ENCODE data around the gene SLC22A23. TPM values are rescaled to one million over a fixed set of nuclear protein-coding genes. Genes with fewer than 3 reads are reported as not detected.

Gene SLC22A23
- total RNA-seq, 4 donors from 2014 or later = 7.6 to 13.1 (median 9.5) TPM

DNA sequence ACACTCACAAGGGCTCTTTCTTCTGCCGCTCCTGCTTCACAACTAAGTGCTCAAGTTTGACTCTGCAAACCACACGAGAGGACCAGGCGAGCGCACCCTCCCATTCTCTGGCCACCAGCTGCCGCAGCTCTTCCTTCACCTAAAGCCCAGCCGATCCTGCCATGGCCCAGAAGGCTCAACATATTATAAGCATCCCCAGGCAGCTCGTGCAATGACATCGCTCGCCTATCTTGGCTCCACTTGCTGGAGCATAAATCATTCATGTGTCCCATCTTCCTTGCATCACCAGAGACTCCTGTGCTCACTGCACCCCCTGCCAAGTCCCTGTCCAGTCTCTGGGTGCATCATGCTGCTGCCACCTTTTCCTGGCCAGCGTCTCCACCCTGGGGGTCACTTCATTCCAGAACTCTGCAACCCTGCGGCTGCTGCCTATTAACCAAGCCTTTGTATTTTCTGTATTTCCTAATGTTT is 139.1 kb downstream of the SLC22A23 start:
- intact Hi-C loops (cut with DNase I) = no loop called here
- TF ChIP-seq, protein P1, sequence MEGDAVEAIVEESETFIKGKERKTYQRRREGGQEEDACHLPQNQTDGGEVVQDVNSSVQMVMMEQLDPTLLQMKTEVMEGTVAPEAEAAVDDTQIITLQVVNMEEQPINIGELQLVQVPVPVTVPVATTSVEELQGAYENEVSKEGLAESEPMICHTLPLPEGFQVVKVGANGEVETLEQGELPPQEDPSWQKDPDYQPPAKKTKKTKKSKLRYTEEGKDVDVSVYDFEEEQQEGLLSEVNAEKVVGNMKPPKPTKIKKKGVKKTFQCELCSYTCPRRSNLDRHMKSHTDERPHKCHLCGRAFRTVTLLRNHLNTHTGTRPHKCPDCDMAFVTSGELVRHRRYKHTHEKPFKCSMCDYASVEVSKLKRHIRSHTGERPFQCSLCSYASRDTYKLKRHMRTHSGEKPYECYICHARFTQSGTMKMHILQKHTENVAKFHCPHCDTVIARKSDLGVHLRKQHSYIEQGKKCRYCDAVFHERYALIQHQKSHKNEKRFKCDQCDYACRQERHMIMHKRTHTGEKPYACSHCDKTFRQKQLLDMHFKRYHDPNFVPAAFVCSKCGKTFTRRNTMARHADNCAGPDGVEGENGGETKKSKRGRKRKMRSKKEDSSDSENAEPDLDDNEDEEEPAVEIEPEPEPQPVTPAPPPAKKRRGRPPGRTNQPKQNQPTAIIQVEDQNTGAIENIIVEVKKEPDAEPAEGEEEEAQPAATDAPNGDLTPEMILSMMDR (IDR thresholded peaks at IDR 0.05) = no peak
- no peak for TF ChIP-seq POLR2A (IDR thresholded peaks at IDR 0.05; ENCODE audit: low read depth)
- peak in 1 of 2 donors; percentile 39 for TF ChIP-seq POLR2AphosphoS5 (IDR thresholded peaks at IDR 0.05)
- TF ChIP-seq EP300 (IDR thresholded peaks at IDR 0.05) = no peak
- Histone ChIP-seq H3K36me3 (peaks cover 0 to 7% (median 0%) of the 10 kb centered on the region in 4 donors), H3K27ac (replicated peaks in 1 of 4) (no peak overlapping the region), H3K9me3 (no peaks in the 10 kb centered on the region), H3K4me1 (peaks cover 0 to 17% (median 15%) of the 10 kb centered on the region in 4 donors), H3K4me3 (no peak overlapping the region), H3K27me3 (no peaks in the 10 kb centered on the region)
- DNase-seq (ENCODE audit: extremely low spot score) = no peak
- whole genome bisulfite sequencing = 46% methylated on average over 11 of the region's 11 CpGs

DNA sequence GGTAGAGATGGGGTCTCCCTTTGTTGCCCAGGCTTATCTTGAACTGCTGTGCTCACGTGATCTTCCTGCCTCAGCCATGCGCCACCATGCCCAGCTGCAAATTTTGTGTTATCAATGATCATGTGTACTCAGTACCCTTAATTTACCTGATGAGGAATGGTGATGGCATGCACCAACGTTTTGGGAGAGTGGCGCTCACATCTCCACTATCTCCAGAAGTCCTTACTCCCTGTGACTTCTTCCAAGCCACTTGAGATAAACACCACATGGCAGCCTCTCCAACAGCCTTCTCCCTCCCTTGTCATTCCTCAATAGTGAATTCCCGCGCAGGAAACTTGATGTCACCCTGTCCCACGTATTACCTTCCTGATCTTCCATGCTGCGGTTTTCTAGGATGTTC is 140.0 kb downstream of the SLC22A23 start:
- no peak for TF ChIP-seq POLR2AphosphoS5 (IDR thresholded peaks at IDR 0.05)
- TF ChIP-seq, protein P1 (IDR thresholded peaks at IDR 0.05) = no peak
- intact Hi-C loops (cut with DNase I) = no loop called here
- DNase-seq (ENCODE audit: extremely low spot score) = no peak
- Histone ChIP-seq H3K4me3 (no peak overlapping the region), H3K36me3 (no peaks in the 10 kb centered on the region), H3K27me3 (no peaks in the 10 kb centered on the region), H3K9me3 (no peaks in the 10 kb centered on the region), H3K4me1 (peaks cover 0 to 17% (median 15%) of the 10 kb centered on the region in 4 donors), H3K27ac (replicated peaks in 1 of 4) (no peak overlapping the region)
- 95% methylated on average over 8 of the region's 8 CpGs for WGBS

DNA sequence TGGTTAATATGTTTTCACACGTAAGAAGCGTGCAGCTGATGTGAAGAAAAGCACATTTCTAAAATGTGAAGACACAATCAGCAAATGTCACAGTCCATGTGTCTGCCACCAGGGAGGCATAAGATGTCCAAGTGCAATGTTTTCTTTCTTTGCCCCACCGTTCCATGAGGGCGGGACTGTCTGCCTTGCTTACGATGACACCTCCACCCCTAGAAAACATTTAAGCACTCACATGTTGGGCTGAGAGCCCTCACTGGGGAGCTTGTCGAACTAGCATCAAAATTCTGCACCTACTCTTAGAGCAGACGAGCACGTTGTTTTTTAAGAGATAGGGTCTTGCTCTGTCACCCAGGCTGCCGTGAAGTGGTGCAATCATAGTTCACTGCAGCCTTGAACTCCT is 140.5 kb downstream of the SLC22A23 start:
- TF ChIP-seq POLR2A (IDR thresholded peaks at IDR 0.05; ENCODE audit: low read depth) (no peak), EP300 (IDR thresholded peaks at IDR 0.05) (no peak), POLR2AphosphoS5 (IDR thresholded peaks at IDR 0.05) (no peak)
- TF ChIP-seq, protein P1 (IDR thresholded peaks at IDR 0.05) = no peak
- DNase-seq (ENCODE audit: extremely low spot score) = no peak
- Histone ChIP-seq H3K27me3 (no peaks in the 10 kb centered on the region), H3K27ac (replicated peaks in 1 of 4) (no peak overlapping the region), H3K4me3 (no peak overlapping the region), H3K4me1 (peaks cover 0 to 17% (median 15%) of the 10 kb centered on the region in 4 donors), H3K9me3 (no peaks in the 10 kb centered on the region), H3K36me3 (no peaks in the 10 kb centered on the region)
- 93% methylated on average over 9 of the region's 9 CpGs for WGBS
- intact Hi-C loops (cut with DNase I) = no loop called here

DNA sequence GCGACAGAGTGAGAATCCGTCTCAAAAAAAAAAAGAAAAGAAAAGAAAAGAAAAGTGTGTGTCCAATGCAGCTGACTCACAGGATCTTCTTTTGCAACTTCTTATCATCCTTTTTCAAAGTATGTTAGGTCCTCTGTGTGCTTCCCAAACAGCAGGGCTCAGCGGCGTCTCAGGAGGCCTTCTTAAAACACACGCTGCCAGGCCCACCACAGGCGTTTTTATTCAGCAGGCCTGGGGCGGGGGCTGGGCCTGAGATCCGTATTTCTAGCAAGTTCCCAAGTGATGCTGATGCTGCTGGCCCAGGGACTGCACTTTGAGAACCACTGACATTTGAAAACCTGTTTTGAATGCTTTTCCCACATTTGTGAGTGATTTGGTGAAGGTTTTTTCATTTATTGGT is 141.0 kb downstream of the SLC22A23 start:
- DNase-seq (ENCODE audit: extremely low spot score) = no peak
- TF ChIP-seq POLR2A (IDR thresholded peaks at IDR 0.05; ENCODE audit: low read depth) (no peak), EP300 (IDR thresholded peaks at IDR 0.05) (no peak), POLR2AphosphoS5 (IDR thresholded peaks at IDR 0.05) (no peak)
- TF ChIP-seq, protein P1 (IDR thresholded peaks at IDR 0.05) = no peak
- Histone ChIP-seq H3K9me3 (no peaks in the 10 kb centered on the region), H3K36me3 (no peaks in the 10 kb centered on the region), H3K27ac (replicated peaks in 1 of 4) (no peak overlapping the region), H3K4me3 (no peak overlapping the region), H3K27me3 (no peaks in the 10 kb centered on the region), H3K4me1 (peaks cover 1 to 17% (median 15%) of the 10 kb centered on the region in 4 donors)
- intact Hi-C loops (cut with DNase I) = no loop called here
- WGBS = 82% methylated on average over 8 of the region's 8 CpGs

Data from esophagus muscularis mucosa (tissue), 4 donors.